Upper lobe of right lung (tissue), 1 donor: Measurements from ENCODE around the gene MCRIP1. TPM values are rescaled to one million over a fixed set of nuclear protein-coding genes. Genes with fewer than 3 reads are reported as not detected.
A peak's percentile ranks its signal among the peaks of the same experiment; 100 is the strongest.
"Not testable (repeated sequence)": the region's sequence is repeated elsewhere in the genome, so short reads cannot be mapped to it uniquely, and the experiment has no call there.

Experiments used
- ATAC-seq: fragments of 200-7000 bp; cut with Tn5 transposase; one replicate; pipeline ENCODE4 v1.9.1; 2020; ENCODE audit warnings: mild to moderate bottlenecking, moderate library complexity
- DNase-seq: peaks from one replicate; pipeline ENCODE4 v3.0.0-alpha.2; 2020
- H3K27ac ChIP-seq: fragments of 200-600 bp; one replicate; pipeline ENCODE4 v1.8.0; 2022
- H3K27me3 ChIP-seq: fragments of 200-600 bp; one replicate; pipeline ENCODE4 v1.8.0; 2022; ENCODE audit warnings: mild to moderate bottlenecking
- H3K36me3 ChIP-seq: fragments of 200-600 bp; one replicate; pipeline ENCODE4 v1.8.0; 2022
- H3K4me1 ChIP-seq: fragments of 200-600 bp; one replicate; pipeline ENCODE4 v1.8.0; 2022
- H3K4me3 ChIP-seq: fragments of 200-600 bp; one replicate; pipeline ENCODE4 v1.8.0; 2022; ENCODE audit warnings: mild to moderate bottlenecking
- H3K9me3 ChIP-seq: fragments of 200-600 bp; one replicate; pipeline ENCODE4 v1.8.0; 2022
- intact Hi-C: fragments of 100-400 bp; cut with DNase I; formaldehyde crosslinking; loops from one replicate; pipeline ENCODE4 v1.11.0; 2022
- total RNA-seq: library from RNA; stranded (reverse); fragmentation: NEBNext Ultra II Directional; extraction: Animal tissue kit (Norgen Biotek cat#: 25700); gene quantifications from one replicate; pipeline ENCODE4 v1.2.1, GENCODE V29; 2021
- TF ChIP-seq, protein P1 (sequence below): fragments of 200-600 bp; IDR thresholded peaks from one replicate; pipeline ENCODE4 v1.8.0; 2022; ENCODE audit warnings: antibody characterized with exemption
- donor health status: DM: no; HTN: yes; CAD: no; lungs with severe emphysema.

Gene MCRIP1
- total RNA-seq, 1 donor from 2014 or later, result 72.8 TPM

GRCh38 chr17:81843713-81844326, 10.7 kb upstream of the MCRIP1 start:
- Histone ChIP-seq H3K27me3 (no peaks in the 10 kb centered on the region), H3K27ac (no peak overlapping the region), H3K4me3 (no peak overlapping the region), H3K9me3 (no peaks in the 10 kb centered on the region), H3K4me1 (no peaks in the 10 kb centered on the region), H3K36me3 (peaks cover 65% of the 10 kb centered on the region)
- ATAC-seq (no peak), DNase-seq (no peak)
- TF ChIP-seq, protein P1, sequence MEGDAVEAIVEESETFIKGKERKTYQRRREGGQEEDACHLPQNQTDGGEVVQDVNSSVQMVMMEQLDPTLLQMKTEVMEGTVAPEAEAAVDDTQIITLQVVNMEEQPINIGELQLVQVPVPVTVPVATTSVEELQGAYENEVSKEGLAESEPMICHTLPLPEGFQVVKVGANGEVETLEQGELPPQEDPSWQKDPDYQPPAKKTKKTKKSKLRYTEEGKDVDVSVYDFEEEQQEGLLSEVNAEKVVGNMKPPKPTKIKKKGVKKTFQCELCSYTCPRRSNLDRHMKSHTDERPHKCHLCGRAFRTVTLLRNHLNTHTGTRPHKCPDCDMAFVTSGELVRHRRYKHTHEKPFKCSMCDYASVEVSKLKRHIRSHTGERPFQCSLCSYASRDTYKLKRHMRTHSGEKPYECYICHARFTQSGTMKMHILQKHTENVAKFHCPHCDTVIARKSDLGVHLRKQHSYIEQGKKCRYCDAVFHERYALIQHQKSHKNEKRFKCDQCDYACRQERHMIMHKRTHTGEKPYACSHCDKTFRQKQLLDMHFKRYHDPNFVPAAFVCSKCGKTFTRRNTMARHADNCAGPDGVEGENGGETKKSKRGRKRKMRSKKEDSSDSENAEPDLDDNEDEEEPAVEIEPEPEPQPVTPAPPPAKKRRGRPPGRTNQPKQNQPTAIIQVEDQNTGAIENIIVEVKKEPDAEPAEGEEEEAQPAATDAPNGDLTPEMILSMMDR, result no peak
- intact Hi-C loops, result no loop called here

DNA sequence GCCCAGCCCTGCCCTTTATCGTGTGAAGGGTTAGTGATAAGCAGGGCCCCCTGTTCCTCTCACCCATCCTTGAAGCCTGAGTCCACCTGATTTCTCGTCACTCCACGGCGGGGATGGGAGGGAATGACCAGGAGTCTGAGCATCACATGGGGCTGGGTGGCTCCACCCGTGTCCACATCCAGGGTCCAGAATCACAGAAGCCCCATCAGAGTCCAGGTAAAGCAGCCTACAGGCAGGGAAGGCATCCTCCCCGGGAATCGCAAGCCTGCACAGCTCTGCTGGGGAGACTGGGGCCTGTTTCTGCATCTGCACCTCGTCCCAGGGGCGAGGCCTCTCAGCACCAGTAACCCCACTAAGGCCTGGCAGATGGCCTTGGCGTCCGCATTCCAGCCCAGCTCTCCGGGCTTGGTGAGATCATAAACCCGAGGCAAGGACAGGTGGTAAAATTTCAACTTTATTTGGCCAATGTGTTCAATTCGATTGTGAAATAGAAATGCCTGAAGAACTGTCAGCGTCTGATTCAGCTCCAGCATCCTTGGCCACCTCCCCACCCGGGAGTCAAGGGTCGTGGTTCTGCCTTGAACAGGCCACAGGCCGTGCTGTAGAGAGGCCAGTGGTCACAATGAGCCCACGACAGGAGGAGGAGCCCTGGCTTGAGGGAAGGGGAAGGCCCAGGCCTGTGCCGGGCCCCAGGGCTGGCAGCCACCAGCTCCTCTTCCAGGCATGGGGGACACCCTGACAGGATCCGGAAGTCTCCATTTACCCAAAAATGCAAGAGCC, 9.8 kb upstream of the MCRIP1 start:
- peaks cover 57% of the 10 kb centered on the region for H3K36me3 ChIP-seq
- H3K9me3 ChIP-seq, result no peaks in the 10 kb centered on the region
- intact Hi-C loops, result no loop called here
- H3K4me3 ChIP-seq, result no peak overlapping the region
- H3K27ac ChIP-seq, result no peak overlapping the region
- no peaks in the 10 kb centered on the region for H3K27me3 ChIP-seq
- ATAC-seq (peak; percentile 21), DNase-seq (no peak)
- no peaks in the 10 kb centered on the region for H3K4me1 ChIP-seq
- TF ChIP-seq, protein P1, result no peak

- DNase-seq (no peak), ATAC-seq (no peak)
- Histone ChIP-seq H3K27ac (no peak overlapping the region), H3K4me3 (no peak overlapping the region), H3K36me3 (peaks cover 51% of the 10 kb centered on the region), H3K27me3 (no peaks in the 10 kb centered on the region), H3K4me1 (no peaks in the 10 kb centered on the region), H3K9me3 (no peaks in the 10 kb centered on the region)
- TF ChIP-seq, protein P1, result no peak
- intact Hi-C loops, result no loop called here
Observed at GRCh38 chr17:81842378-81842724, 9.3 kb upstream of the MCRIP1 start.

DNA sequence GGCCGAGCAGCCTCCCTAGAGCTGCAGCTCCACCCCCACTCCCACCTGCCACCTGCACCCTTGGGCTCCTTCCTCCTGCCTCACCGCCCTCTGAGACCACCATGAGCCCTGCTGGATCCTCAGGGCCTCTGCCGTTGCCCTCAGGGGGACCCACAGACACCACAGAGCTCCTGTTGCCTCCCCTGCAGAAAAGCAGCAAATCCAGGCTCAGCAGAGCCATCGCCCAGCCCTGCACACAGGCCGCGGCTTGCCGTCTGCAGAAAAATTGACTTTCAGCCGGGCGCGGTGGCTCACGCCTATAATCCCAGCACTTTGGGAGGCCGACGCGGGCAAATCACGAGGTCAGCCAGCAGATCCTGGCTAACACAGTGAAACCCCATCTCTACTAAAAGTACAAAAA, 8.8 kb upstream of the MCRIP1 start:
- TF ChIP-seq, protein P1, result no peak
- no peak for ATAC-seq
- Histone ChIP-seq H3K9me3 (no peaks in the 10 kb centered on the region), H3K4me3 (no peak overlapping the region), H3K27ac (no peak overlapping the region), H3K36me3 (peaks cover 47% of the 10 kb centered on the region), H3K4me1 (no peaks in the 10 kb centered on the region), H3K27me3 (no peaks in the 10 kb centered on the region)
- intact Hi-C loops, result no loop called here
- no peak for DNase-seq

GRCh38 chr17:81840826-81841778, 8.0 kb upstream of the MCRIP1 start:
- no peaks in the 10 kb centered on the region for H3K4me1 ChIP-seq
- H3K4me3 ChIP-seq, result no peak overlapping the region
- no peaks in the 10 kb centered on the region for H3K27me3 ChIP-seq
- peaks cover 39% of the 10 kb centered on the region for H3K36me3 ChIP-seq
- H3K27ac ChIP-seq, result no peak overlapping the region
- H3K9me3 ChIP-seq, result no peaks in the 10 kb centered on the region
- ATAC-seq, result peak; percentile 64
- intact Hi-C loops, result no loop called here
- TF ChIP-seq, protein P1, result no peak
- DNase-seq, result no peak

GRCh38 chr17:81840059-81840458, 7.0 kb upstream of the MCRIP1 start:
- H3K9me3 ChIP-seq, H3K27me3 ChIP-seq, H3K27ac ChIP-seq, ATAC-seq, H3K4me3 ChIP-seq, DNase-seq, H3K4me1 ChIP-seq, intact Hi-C loops: not testable (repeated sequence)
- H3K36me3 ChIP-seq, result peaks cover 29% of the 10 kb centered on the region
